ENCODE measurements around the gene PDCD4. TPM values are rescaled to one million over a fixed set of nuclear protein-coding genes. Genes with fewer than 3 reads are reported as not detected.

PDCD4 gene
- total RNA-seq, 1 donor from 2014 or later, result 77.9 TPM

- H3K4me3 ChIP-seq (ENCODE audit: low read depth, low read length), result no peak overlapping the region
- no peak for TF ChIP-seq CTCF (IDR thresholded peaks at IDR 0.05; ENCODE audit: insufficient read depth, low read length, severe bottlenecking)
- H3K36me3 ChIP-seq (ENCODE audit: control insufficient read depth, insufficient read depth, low read length), result no peaks in the 10 kb centered on the region
- H3K27me3 ChIP-seq (ENCODE audit: control insufficient read depth, insufficient read depth, low read length), result no peaks in the 10 kb centered on the region
- no peak for FAIRE-seq
- DNase-seq (ENCODE audit: low read depth), result peak; percentile 38
Measured at GRCh38 chr10:110944792-110945396, 73.2 kb downstream of the PDCD4 start.

- Histone ChIP-seq H3K4me3 (ENCODE audit: low read depth, low read length) (no peak overlapping the region), H3K27me3 (ENCODE audit: control insufficient read depth, insufficient read depth, low read length) (no peaks in the 10 kb centered on the region), H3K36me3 (ENCODE audit: control insufficient read depth, insufficient read depth, low read length) (no peaks in the 10 kb centered on the region)
- DNase-seq (ENCODE audit: low read depth) (peak; percentile 80), FAIRE-seq (no peak)
- TF ChIP-seq CTCF (IDR thresholded peaks at IDR 0.05; ENCODE audit: insufficient read depth, low read length, severe bottlenecking), result no peak
Measured at GRCh38 chr10:110946496-110946895, 74.8 kb downstream of the PDCD4 start.

- no peak for TF ChIP-seq CTCF (IDR thresholded peaks at IDR 0.05; ENCODE audit: insufficient read depth, low read length, severe bottlenecking)
- DNase-seq (ENCODE audit: low read depth), result peak; percentile 43
- no peak for FAIRE-seq
Measured at GRCh38 chr10:110947061-110947595, 75.4 kb downstream of the PDCD4 start.

More at GRCh38 chr10:110947061-110947595, 75.4 kb downstream of the PDCD4 start:
- Histone ChIP-seq H3K27me3 (ENCODE audit: control insufficient read depth, insufficient read depth, low read length) (no peaks in the 10 kb centered on the region), H3K4me3 (ENCODE audit: low read depth, low read length) (no peak overlapping the region), H3K36me3 (ENCODE audit: control insufficient read depth, insufficient read depth, low read length) (no peaks in the 10 kb centered on the region)

Other genes with a start within 250 kb of the PDCD4 start
- 1.8 TPM in 1 of 2 replicates, not detected in the other for gene RBM20, start 227.6 kb upstream of the PDCD4 start, total RNA-seq
- gene BBIP1, start 47.3 kb downstream of the PDCD4 start, total RNA-seq, result 11.6 and 25.0 TPM in 2 replicates
- 30.3 and 52.9 TPM in 2 replicates for gene SHOC2, start 47.7 kb downstream of the PDCD4 start, total RNA-seq
- not detected in 2 replicates for gene ADRA2A, start 205.1 kb downstream of the PDCD4 start, total RNA-seq

Measured in bronchial epithelial cell (primary cell).